GM21723 (cell line): ENCODE results near the gene ITGA8.
"Not testable (repeated sequence)": the region's sequence is repeated elsewhere in the genome, so short reads cannot be mapped to it uniquely, and the experiment has no call there.

Source experiments
- ATAC-seq: cut with Tn5 transposase; IDR thresholded peaks from one replicate; pipeline ENCODE4 v1.9.1; 2021; ENCODE audit warnings: mild to moderate bottlenecking, moderate library complexity; ENCODE audit not compliant: unreplicated experiment

The ITGA8 gene

DNA sequence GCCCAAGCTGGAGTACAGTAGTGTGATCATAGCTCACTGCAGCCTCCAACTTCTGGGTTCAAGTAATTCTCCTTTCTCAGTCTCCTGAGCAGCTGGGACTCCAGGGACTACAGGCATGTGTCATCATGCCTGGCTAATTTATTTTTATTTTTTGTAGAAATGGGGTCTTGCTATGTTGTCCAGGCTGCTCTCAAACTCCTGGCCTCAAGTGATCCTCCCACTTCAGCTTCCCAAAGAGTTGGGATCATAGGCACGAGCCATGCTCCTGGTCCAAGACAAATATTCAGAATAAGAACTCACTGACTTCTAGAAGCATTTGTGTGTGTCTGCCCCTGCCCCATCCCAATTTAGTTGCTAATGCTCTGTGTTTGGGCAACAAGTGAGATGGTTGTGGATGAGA lies 151.8 kb downstream of the ITGA8 start:
- ATAC-seq: no peak

DNA sequence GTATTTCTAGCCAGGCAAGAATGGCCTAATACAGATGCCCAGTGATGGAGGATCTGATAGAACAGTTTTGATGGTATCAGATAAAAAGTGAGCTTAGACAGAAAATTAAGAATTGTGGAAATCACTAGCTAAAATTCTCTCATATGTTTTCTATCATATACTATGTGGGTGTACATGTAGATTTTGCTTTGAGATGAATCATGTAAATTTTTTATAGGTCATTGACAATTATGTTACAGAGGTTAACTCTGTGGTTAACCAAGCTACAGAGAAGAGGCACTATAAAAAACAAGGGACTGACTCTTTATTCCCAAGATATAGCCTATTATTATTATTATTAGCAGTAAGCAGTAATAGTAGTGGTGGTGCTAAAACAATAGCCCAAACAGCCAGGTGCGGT lies 156.5 kb downstream of the ITGA8 start:
- no peak for ATAC-seq

DNA sequence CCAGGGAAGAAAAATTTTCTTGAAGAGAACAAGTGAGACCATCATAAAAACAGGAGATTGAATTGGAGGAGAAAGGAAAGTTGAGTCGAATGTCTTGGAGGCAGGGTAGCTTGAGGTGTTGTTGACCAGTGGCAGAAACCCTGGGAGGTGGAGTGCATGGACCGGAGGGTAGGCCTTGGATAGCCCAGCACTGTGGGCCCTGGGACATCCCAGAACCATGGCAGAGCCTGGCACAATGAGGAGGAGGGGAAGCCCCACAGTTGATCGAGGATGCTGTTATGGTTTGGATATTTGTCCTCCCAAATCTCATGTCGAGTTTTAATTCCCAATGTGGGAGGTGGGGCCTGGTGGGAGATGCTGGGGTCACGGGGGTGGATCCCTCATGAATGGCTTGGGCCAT lies 157.1 kb downstream of the ITGA8 start:
- no peak for ATAC-seq

DNA sequence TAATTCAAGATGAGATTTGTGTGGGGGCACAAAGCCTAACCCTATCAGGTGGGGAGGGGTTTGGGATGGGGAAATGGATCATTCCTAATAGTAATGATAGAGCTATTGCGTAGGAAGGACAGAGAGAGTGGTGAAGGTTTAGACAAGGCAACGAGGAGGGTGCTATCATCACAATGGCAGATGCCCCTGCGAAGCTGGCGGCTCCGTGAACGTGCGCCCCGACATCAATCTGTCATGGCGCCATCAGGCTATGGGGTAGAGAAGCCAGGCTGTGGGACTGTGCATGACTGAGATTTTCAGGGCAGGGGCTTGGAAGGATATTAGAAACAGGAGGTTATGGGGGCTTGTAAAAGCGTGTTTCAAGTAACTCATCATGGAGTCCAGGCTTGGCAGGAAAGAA lies 157.6 kb downstream of the ITGA8 start:
- ATAC-seq: no peak

DNA sequence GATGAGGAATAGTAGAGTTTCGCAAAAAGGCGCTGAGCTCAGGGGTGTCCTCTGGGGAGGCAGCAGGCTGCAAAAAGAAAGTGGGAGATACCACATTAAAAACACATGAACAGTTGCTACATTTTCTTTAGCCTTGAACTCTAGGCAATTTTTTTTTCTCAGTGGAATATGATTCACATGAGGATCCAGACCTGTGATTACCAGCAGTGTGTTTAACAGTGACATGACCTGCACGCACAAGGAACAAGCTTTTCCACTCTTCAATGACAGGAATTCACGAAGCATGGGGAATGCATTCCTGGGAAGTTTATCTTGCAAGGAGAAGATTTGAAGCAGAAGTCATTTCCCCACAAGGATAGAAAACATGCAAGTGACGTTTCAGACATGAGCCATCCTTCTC lies 161.6 kb downstream of the ITGA8 start:
- ATAC-seq: no peak

DNA sequence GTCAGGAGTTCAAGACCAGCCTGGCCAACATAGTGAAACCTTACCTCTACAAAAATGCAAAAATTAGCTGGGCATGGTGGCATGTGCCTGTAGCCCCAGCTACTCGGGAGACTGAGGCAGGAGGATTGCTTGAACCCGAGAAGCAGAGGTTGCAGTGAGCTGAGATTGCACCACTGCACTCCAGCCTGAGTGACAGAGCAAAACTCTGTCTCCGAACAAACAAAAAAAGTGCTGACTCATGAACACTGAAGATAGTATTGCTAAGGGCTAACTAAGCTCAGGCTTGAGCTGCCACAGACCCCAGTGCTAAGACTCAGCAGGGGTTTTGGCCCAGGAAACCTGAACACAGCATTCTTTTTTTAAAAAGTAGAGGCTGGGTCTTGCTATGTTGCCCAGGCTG lies 162.6 kb downstream of the ITGA8 start:
- not testable (repeated sequence) for ATAC-seq

DNA sequence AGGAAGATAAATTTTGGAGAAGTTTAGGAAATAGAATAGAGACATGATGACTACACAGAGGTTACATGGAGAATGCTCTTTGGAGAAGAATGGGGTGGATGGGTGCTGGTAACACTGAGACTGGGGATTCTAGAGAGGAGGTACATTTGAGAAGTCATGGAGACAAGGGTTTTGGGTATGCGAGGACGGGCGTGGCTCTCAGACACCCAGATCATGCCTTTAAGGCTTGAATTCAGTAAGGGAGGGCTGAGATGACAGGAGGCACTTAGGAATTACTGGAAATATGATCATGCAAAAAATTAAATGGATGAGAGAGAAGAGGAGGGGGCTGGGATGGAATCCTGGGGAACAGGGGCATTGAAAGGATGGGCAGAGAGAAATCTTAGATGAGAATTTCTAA lies 168.8 kb downstream of the ITGA8 start:
- ATAC-seq: no peak

DNA sequence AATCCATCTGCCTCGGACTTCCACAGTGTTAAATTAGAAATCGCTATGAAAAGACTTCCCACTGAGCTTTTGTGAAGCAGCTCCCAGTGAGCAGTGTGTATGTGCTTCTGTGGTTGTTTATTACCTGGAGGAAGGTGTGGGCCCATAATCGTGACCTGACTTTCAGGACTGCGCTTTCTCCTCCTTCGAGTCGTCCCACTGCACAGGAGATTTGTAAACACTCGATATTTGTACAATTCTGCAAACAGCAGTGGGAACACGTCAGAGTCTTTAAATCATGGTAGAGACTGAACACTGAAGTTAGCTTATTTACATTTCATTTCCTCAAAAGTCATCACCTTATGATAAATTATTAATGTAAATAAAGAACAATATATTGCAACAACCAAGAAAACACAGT lies 171.4 kb downstream of the ITGA8 start:
- no peak for ATAC-seq

DNA sequence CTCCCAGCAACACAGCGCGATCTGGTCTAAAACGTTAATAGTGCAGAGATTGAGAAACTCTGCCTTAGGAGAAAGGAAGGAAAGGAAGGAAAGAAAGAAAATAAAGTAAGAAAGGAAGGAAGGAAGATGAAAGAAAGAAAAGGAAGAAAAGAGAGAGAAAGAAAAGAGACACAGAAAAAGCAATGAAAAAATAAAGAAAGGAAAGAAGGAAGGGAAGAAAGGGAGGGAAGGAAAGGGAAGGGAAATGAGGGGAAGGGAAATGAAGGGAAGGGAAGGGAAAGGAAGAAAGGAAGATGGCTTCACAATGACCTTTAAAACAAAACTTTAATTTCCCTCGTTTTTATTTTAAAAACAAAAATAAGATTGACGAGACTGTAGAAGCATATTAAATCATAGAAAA lies 173.1 kb downstream of the ITGA8 start:
- no peak for ATAC-seq

DNA sequence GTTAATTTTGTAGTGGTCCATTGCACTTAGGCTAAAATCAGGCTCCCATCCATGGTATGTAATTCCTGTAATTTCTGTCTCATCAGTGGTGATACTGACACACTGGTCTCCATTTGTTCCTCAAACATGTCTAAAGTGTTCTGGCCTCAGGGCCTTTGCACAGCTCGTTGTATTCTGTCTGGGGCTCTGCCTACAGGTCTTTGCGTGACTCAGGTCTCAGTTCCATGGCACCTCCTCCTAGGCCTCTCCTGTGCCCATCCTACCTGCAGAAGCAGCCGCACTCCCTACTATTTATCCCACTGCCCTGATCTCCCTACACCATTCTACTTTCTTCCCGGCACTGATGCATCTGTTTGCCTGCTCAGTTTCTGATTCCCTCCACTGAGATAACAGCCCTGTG lies 173.8 kb downstream of the ITGA8 start:
- no peak for ATAC-seq

DNA sequence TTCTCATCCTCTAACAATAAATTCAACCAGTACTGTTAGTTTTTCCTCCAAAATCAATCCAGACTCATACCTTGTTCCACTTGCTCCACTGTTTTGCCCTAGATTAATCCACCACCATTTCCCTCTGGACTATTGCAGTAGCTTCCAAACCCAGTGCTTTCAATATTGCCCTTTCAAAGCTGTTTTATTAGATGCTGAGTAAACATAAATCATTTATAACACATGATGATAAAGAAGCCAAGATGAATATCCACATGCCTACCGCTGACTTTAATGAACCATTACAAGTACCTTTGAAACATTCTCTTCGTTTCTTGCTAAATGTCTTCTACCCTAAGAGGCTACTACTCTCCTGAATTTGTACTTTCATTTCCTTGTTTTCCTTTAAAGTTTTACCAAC lies 174.5 kb downstream of the ITGA8 start:
- no peak for ATAC-seq

DNA sequence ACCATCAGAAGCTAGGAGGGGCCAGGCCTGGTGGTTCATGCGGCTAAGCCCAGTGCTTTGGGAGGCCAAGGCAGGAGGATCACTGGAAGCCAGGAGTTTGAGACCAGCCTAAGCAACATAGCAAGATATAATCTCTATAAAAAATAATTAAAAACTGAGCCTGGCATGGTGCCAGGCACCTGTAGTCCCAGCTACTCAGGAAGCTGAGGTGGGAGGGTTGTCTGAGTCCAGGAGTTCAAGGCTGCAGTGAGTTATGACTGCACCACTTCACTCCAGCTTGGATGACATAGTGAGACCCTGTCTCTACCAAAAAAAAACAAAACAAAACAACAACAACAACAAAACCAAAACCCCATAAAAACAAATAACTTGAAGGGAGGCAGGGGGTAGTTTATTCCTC lies 175.7 kb downstream of the ITGA8 start:
- ATAC-seq: no peak

DNA sequence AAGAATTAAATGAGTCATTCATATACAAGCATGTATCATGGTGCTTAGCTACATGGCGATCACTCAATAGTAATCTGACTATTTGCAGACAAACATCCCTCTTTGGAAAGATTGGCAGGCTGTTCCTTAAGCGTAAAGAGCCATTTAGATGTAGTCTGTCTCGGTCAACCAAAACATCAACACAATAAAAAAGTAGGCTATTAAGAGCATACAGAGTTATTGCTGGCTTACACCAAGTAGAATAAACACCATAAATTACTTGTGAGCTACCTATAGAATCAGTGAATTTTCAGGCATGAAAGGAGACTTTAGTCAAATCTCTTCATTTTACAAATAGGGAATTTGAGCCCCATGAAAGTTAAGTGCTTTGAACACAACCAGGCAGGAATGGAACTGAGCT lies 176.9 kb downstream of the ITGA8 start:
- ATAC-seq: no peak

DNA sequence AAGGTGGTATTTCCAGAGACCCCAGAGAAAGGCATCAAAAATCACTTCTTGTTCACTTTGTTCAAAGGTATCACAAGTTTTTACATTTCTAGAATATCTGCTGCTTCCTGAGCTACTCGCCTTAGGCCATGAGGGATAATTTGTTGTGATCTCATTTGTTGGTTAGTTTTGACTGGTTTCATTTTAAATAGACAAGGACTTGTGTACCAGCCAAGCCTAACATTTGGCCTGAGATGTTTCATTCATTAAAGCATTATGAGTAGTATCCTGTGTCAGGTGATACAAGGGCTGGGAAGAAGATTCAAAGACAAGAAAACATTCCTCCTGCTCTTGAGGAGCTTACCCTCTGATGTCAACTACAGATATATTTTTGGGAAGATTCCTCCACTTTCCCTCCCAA lies 178.3 kb downstream of the ITGA8 start:
- ATAC-seq: no peak

DNA sequence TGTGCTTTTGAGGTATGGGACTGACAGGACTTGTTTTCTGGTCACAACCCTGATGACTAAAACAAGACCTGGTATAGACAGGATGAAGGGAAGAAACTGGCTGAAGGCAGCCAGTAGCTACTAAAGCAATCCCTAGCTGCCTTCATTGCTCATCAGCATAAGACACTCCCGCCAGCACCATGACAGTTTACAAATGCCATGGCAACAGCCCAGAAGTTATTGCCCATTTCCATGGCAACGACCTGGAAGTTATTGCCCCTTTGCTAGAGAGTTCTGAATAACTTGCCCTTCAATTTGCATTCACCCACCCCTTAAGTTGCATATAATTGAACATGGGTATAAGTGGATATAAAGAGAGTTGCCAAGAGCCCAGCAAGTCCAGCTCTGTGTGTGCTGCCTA lies 179.0 kb downstream of the ITGA8 start:
- no peak for ATAC-seq

DNA sequence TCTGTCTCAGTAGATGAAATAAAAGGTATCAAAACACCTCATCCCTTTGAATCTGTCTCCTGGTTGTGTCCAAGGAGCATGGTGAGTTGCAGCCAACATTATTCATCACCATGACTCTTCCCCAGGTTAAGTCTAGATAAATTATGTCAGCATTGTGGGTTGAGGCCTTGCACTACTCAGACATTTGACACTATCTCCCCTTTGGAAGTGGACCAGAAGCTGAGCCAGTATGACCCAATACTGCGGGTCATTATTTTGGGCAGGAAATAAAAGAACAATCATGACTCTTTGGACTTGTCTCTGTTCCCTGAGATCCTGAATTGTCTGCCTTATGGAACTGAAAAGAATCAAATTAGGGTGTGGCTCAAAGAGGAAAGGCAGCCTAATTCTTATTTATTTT lies 180.5 kb downstream of the ITGA8 start:
- ATAC-seq: no peak

DNA sequence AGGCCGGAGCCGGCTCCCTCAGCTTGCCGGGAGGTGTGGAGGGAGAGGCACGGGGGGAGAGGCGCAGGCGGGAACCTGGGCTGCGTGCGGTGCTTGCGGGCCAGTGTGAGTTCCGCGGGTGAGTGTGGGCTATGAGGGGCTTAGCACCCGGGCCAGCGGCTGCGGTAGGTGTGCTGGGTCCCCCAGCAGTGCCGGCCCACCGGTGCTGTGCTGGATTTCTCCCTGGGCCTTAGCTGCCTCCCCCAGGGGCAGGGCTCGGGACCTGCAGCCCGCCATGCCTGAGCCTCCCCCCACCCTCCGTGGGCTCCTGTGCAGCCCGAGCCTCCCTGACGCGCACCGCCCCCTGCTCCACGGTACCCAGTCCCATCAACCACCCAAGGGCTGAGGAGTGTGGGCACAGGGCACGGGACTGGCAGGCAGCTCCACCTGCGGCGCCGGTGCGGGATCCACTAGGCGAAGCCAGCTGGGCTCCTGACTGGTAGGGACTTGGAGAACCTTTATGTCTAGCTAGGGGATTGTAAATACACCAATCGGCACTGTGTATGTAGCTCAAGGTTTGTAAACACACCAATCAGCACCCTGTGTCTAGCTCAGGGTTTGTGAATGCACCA lies 184.7 kb downstream of the ITGA8 start:
- ATAC-seq: not testable (repeated sequence)

DNA sequence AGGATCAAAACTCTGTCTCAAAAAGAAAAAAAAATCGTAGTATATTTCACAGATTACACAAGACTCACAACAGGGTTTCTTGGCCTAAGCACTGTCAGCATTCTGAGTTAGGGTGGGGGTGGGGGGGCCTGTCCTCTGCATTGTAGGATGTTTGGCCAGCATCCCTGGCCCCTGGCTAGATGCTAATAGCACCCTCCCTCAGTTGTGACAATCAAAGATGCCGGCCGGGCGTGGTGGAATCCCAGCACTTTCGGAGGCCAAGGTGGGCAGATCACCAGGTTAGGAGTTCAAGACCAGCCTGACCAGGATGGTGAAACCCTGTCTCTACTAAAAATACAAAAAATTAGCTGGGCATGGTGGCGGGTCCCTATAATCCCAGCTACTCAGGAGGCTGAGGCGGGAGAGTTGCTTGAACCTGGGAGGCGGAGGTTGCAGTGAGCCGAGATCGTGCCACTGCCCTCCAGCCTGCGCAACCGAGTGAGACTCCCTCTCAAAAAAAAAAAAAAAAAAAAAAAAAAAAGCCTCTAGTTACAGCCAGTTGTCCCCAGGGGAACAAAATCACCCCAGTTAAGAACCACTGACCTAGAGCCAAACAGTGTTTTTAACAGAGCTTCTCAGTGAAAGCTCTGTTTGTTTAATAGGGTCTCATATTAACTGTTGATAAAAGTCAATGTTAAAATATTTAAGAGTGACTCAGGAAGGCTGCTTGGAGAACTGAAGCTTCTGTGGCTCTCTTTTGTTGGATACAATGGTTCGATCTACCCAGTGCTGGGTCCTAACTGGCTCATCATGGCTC lies 187.6 kb downstream of the ITGA8 start:
- ATAC-seq: no peak

DNA sequence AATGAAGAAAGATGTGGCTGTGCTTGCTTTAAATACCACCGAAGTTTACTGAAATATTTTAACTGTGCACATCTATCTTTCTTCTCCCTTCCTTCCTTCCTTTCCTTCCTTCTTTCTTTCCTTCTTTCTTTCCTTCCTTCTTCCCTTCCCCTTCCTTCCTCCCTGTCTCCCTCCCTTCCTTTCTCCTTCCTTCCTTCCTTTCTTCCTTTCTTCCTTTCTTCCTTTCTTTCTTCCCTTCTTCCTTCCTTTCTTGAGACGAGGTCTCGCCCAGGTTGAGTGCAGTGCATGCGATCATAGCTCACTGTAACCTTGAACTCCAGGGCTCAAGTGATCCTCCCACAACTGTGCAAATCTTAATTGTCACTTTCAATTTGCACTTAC lies 190.9 kb downstream of the ITGA8 start:
- no peak for ATAC-seq

DNA sequence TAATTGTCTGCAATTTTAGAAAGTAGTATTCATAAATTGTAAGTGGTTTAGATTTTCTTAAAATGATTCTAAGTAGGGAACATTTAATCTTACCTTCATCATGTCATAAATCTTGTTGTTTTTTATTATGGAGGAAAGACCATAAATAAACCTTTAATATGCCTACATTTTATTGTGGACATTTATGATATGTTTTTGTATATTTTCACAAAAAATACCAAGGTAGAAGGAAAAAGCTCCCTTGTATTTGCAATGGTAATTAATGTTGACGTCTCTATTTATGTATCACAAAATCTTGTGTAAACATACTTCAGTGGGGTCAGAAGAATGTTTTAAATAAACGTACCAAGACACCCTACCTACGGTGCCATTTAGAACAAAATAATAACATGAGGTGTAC lies 193.0 kb downstream of the ITGA8 start:
- ATAC-seq: no peak

DNA sequence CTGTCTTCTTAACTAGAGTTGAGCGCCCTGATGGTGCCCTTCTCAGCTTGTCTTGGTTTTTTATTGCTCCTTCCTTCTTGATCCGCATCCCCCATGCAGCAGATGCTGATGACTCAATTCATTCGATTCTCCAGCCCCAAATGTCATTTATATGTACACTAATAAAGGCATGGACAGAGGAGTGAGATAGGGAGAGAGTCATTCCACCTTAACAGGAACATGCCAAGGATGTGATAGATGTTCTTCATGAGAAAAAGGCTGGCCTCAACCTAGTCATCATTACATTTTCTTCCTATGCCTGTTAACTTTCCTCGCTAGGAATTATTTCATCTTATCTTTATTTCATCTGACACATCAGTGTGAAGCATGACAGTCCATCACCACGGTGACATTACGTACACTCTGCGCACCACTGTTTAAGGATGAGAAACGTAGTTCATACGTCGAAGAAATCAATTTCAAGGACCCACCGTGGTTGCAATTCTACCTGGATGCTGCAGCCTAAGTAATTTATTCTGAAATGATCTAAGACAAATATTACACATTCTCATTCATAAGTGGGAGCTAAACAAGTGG lies 198.3 kb downstream of the ITGA8 start:
- no peak for ATAC-seq

DNA sequence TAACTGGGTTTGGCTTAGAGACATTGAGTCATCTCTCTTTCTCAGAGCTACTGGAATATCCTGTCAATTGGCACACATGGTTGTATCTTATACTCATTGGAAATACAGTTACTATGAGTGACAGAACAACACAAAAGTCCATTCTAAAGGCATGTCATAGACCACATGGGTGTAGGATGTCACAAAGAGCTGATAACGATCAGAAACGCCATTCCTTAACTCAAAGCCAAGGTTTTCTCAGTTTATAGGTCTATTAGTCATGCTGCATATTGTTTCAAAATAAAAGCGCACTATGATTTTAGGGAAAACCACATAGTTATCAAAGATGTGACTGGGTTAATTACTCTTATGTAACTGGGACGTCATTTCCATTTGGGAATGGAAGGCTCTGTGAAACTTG lies 201.5 kb downstream of the ITGA8 start:
- no peak for ATAC-seq
